K562 (cell line): ENCODE results near the gene MTOR. TPM values are rescaled to one million over a fixed set of nuclear protein-coding genes. Genes with fewer than 3 reads are reported as not detected.

ENCODE experiments used
- HEY1 ChIP-seq: fragments of 250-450 bp; sonication (Bioruptor Pico); IDR thresholded peaks from 2 replicates; pipeline ENCODE4 v1.5.0; 2020; ENCODE audit warnings: mild to moderate bottlenecking, moderate library complexity, borderline replicate concordance
- PRDM10 ChIP-seq: fragments of 450-650 bp; IDR thresholded peaks from 2 replicates; pipeline ENCODE4 v1.6.1; 2018; ENCODE audit not compliant: partially characterized antibody
- PYGO2 ChIP-seq: fragments of 450-650 bp; IDR thresholded peaks from 2 replicates; pipeline ENCODE4 v1.6.1; 2016; ENCODE audit warnings: mild to moderate bottlenecking, missing genetic modification characterization, moderate library complexity, missing compliant biosample characterization
- SIX5 ChIP-seq, 2 experiments: IDR thresholded peaks; 2 replicates each; pipeline ENCODE4 v1.6.1; 2011; ENCODE audit warnings: low read length in 2 of 2, borderline replicate concordance in 1 of 2, low read depth in 1 of 2, mild to moderate bottlenecking in 1 of 2, moderate library complexity in 1 of 2; ENCODE audit not compliant: insufficient read depth in 1 of 2
- TAL1 ChIP-seq: fragments of 450-650 bp; IDR thresholded peaks from 2 replicates; pipeline ENCODE4 v1.6.1; 2016; ENCODE audit warnings: mild to moderate bottlenecking
- TFAP4 ChIP-seq: sonication (generic); formaldehyde crosslinking; IDR thresholded peaks from 2 replicates; pipeline ENCODE4 v1.8.0; 2022; ENCODE audit warnings: missing genetic modification reagents, mild to moderate bottlenecking, moderate library complexity, borderline replicate concordance
- U2AF2 ChIP-seq: fragments of 200-400 bp; formaldehyde crosslinking; optimal IDR thresholded peaks from 2 replicates; pipeline ENCODE3; 2017; ENCODE audit warnings: low read depth, mild to moderate bottlenecking, low read length
- polyA plus RNA-seq, 8 experiments: library from polyadenylated mRNA; depleted of rRNA in 4 of 8; stranded (reverse) in 5 of 8; unstranded in 3 of 8; fragments of >200 nt; fragmentation: Nextera tagmentation in 2 of 8; fragmentation: Illumina TruSeq in 1 of 8; extraction: Ambion mirVana in 2 of 8; extraction: Trizol in 1 of 8; gene quantifications; 2 replicates each; pipeline versions ENCODE4 v1.2.1 to v1.2.3, GENCODE V29; 2011 to 2014; ENCODE audit warnings: inconsistent platforms in 1 of 8, missing spikeins in 1 of 8
- total RNA-seq, 7 experiments: library from RNA; depleted of rRNA in 6 of 7; stranded (reverse); fragments of >200 nt in 6 of 7; fragmentation: Illumina TruSeq in 2 of 7; extraction: Trizol in 2 of 7; gene quantifications; 2 replicates each; pipeline versions ENCODE4 v1.2.1 to v1.2.3, GENCODE V29; 2011 to 2021; ENCODE audit warnings: low replicate concordance in 1 of 7

Gene MTOR
- total and polyA plus RNA-seq, 9 of the 15 experiments (the other 6 are each of a cell fraction or from before 2014, with no cell fraction given) = 11.4 to 71.4 (median 52.2) TPM

- TF ChIP-seq PRDM10 (peak; percentile 34), HEY1 (no peak), TAL1 (no peak), U2AF2 (no peak), TFAP4 (CRISPR knock-in tag) (peak; percentile 48; the same call in 1 of the 2 replicates), PYGO2 (tag) (no peak), SIX5 (IDR thresholded peaks at IDR 0.05; ENCODE audit: borderline replicate concordance in 1 of 2, insufficient read depth in 1 of 2, low read depth in 1 of 2, low read length in 2 of 2) (no peak)
These were observed 203.7 kb downstream of the MTOR start (continued) for GRCh38 chr1:11058595-11059154.
